Left lung (tissue), 10 donors: ENCODE results near the gene BRF1. TPM values are rescaled to one million over a fixed set of nuclear protein-coding genes. Genes with fewer than 3 reads are reported as not detected.

ENCODE experiments used
- ATAC-seq: fragments of 200-7000 bp; cut with Tn5 transposase; one replicate; pipeline ENCODE4 v1.9.1; 2020; ENCODE audit warnings: moderate library complexity
- DNase-seq, 4 donors: peaks; one replicate each; pipeline ENCODE4 v3.0.0-alpha.2; 2013 to 2020
- H3K27ac ChIP-seq, 2 donors: fragments of 200-600 bp; sonication (generic) in 1 of 2; one replicate each; pipeline versions ENCODE4 v1.5.0 to v1.8.0; 2020 to 2021
- H3K27me3 ChIP-seq, 2 donors: fragments of 200-600 bp; sonication (generic) in 1 of 2; one replicate each; pipeline versions ENCODE4 v1.5.0 to v1.8.0; 2020 to 2021
- H3K36me3 ChIP-seq, 2 donors: fragments of 200-600 bp; sonication (generic) in 1 of 2; one replicate each; pipeline versions ENCODE4 v1.5.0 to v1.8.0; 2020 to 2021
- H3K4me1 ChIP-seq, 2 donors: fragments of 200-600 bp; one replicate each; pipeline ENCODE4 v1.8.0; 2021
- H3K4me3 ChIP-seq, 2 donors: fragments of 200-600 bp; sonication (generic) in 1 of 2; one replicate each; pipeline versions ENCODE4 v1.5.0 to v1.8.0; 2020 to 2021; ENCODE audit warnings: mild to moderate bottlenecking in 1 of 2
- H3K9me3 ChIP-seq, 2 donors: fragments of 200-600 bp; sonication (generic) in 1 of 2; one replicate each; pipeline versions ENCODE4 v1.5.0 to v1.8.0; 2020 to 2021
- CTCF ChIP-seq, 2 donors: fragments of 200-600 bp; sonication (generic) in 1 of 2; IDR thresholded peaks; one replicate each; pipeline versions ENCODE4 v1.5.0 to v1.8.0; 2021; ENCODE audit warnings: antibody characterized with exemption in 2 of 2
- intact Hi-C, 2 donors: fragments of 100-400 bp; cut with DNase I; formaldehyde crosslinking; loops; one replicate each; pipeline versions ENCODE4 v1.11.2 to v1.14.2; 2022
- polyA plus RNA-seq, 6 donors: library from polyadenylated mRNA; unstranded; fragments of 120-200 nt; gene quantifications; one replicate each; pipeline ENCODE4 v1.2.1, GENCODE V29; 2013; ENCODE audit not compliant: insufficient read length in 6 of 6
- total RNA-seq, 2 donors: library from RNA; stranded (reverse); fragmentation: NEBNext Ultra II Directional; extraction: Animal tissue kit (Norgen Biotek cat#: 25700); gene quantifications; one replicate each; pipeline ENCODE4 v1.2.1, GENCODE V29; 2021
- donor health status: DM: no; HTN: yes; CAD: no.
- donor health status: DM: no; HTN: no; CAD: no.

Gene BRF1
- total and polyA plus RNA-seq, 8 donors = 32.7 to 45.1 (median 34.9) TPM

- Histone ChIP-seq H3K4me3 (no peak overlapping the region), H3K36me3 (peaks cover 0 to 32% of the 10 kb centered on the region in 2 donors), H3K27ac (no peak overlapping the region), H3K9me3 (no peaks in the 10 kb centered on the region), H3K27me3 (no peaks in the 10 kb centered on the region), H3K4me1 (no peaks in the 10 kb centered on the region)
- ATAC-seq (no peak), DNase-seq (no peak)
- intact Hi-C loops = no loop called here
- no peak for TF ChIP-seq CTCF (IDR thresholded peaks at IDR 0.05)
Measured at GRCh38 chr14:105271224-105271890, 29.4 kb downstream of the BRF1 start.

DNA sequence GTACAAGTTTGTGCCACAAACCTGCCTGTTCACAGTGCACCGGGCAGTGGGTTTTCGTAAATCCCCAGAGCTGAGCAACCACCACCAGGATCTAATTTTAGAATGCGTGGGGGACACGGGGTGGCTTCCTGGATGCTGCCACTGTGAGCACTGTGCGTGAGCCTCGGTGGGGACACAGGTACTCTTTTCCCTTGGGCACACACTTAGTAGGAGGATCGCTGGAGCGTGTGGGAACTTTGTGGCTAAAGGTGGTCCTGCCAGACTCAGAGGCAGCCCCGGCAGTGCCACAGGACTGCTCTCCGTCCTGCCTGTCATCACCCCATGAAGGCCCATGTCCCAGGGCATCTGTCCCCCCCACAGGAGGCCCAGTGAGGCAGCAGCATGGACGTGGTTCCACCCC, 31.4 kb downstream of the BRF1 start:
- H3K36me3 ChIP-seq = peaks cover 0 to 34% of the 10 kb centered on the region in 2 donors
- no peaks in the 10 kb centered on the region for H3K9me3 ChIP-seq
- no peak for ATAC-seq
- intact Hi-C loops = loop anchor here in 1 of 2 donors (10.0 kb wide), 1 partner anchor 55 kb away; no protein-coding TSS in a partner anchor
- no peaks in the 10 kb centered on the region for H3K4me1 ChIP-seq
- no peak overlapping the region for H3K27ac ChIP-seq
- no peak for TF ChIP-seq CTCF (IDR thresholded peaks at IDR 0.05)
- no peaks in the 10 kb centered on the region for H3K27me3 ChIP-seq
- H3K4me3 ChIP-seq = no peak overlapping the region
- DNase-seq = peak in 1 of 4 donors; percentile 65

GRCh38 chr14:105268736-105269354, 32.0 kb downstream of the BRF1 start:
- ATAC-seq (no peak), DNase-seq (peak in 1 of 4 donors; percentile 61)
- H3K4me3 ChIP-seq = no peak overlapping the region
- peaks cover 0 to 40% of the 10 kb centered on the region in 2 donors for H3K36me3 ChIP-seq
- no peak for TF ChIP-seq CTCF (IDR thresholded peaks at IDR 0.05)
- intact Hi-C loops = loop anchor here in 1 of 2 donors (10.0 kb wide), 1 partner anchor 54 kb away; no protein-coding TSS in a partner anchor
- no peaks in the 10 kb centered on the region for H3K27me3 ChIP-seq
- no peaks in the 10 kb centered on the region for H3K9me3 ChIP-seq
- no peaks in the 10 kb centered on the region for H3K4me1 ChIP-seq
- no peak overlapping the region for H3K27ac ChIP-seq

DNA sequence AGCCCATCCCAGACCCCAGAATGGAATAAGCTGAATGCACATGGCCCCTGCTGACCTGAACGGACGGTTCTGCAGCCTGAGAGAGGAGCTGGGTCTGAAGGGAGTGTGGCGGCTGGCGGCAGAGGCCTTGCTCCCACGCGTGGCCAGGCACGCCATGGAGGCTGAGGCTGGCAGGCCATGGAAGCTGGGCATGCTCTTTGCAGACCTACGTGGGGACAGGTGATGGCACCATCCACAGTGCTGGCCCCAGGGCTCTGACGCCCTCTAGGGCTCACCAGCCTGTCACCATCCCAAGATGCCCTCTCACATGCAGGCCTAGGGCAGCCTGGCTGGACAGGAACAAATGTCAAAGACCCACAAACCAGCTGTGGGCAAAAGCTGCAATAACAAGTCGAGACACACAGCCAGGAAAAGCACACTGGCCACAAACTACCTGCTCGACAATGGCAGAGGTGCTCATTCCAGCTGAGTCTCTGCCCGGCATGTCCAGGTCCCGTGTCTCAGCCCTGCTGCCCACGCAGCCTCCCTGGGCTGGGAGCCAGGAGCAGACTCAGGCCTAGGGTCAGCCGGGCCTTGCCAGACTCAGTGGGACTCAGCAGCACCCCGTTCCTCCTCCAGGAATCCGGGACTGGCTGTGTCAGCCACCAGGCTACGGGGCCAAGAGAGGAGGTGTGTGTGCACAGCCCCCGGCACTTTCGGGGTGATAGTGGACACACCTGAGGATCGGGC, 32.8 kb downstream of the BRF1 start:
- Histone ChIP-seq H3K27ac (no peak overlapping the region), H3K36me3 (peaks cover 0 to 41% of the 10 kb centered on the region in 2 donors), H3K4me1 (no peaks in the 10 kb centered on the region), H3K27me3 (no peaks in the 10 kb centered on the region), H3K4me3 (no peak overlapping the region), H3K9me3 (no peaks in the 10 kb centered on the region)
- intact Hi-C loops = loop anchor here in 1 of 2 donors (10.0 kb wide), 1 partner anchor 53 kb away; no protein-coding TSS in a partner anchor
- no peak for TF ChIP-seq CTCF (IDR thresholded peaks at IDR 0.05)
- peak; percentile 37 for ATAC-seq
- peak in 1 of 4 donors; percentile 64 for DNase-seq

DNA sequence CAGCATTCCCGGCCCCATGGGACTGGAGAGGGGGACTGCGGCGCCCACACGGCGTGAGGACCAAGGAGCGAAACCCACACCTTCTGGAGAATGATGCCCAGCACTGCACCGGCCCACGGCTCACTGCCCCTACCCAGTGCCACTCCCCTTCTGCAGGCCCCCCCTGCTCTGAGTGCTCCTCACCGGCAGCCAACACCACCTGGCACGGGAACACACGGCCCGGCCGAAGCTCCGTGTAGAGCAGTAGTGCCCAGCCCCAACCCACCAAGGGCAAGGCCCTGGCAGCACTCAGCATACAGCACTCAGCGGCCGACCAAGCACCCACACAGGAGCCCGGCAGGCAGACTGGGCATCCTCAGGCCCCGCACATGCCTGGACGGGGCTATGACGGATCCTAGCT, 39.0 kb downstream of the BRF1 start:
- H3K4me3 ChIP-seq = no peak overlapping the region
- H3K27me3 ChIP-seq = no peaks in the 10 kb centered on the region
- peaks cover 0 to 36% of the 10 kb centered on the region in 2 donors for H3K36me3 ChIP-seq
- H3K4me1 ChIP-seq = no peaks in the 10 kb centered on the region
- ATAC-seq (no peak), DNase-seq (peak in 1 of 4 donors; percentile 74)
- TF ChIP-seq CTCF (IDR thresholded peaks at IDR 0.05) = no peak
- no peaks in the 10 kb centered on the region for H3K9me3 ChIP-seq
- intact Hi-C loops = loop anchor here in 1 of 2 donors (10.0 kb wide), 1 partner anchor 47 kb away; no protein-coding TSS in a partner anchor
- H3K27ac ChIP-seq = no peak overlapping the region
